ENCODE results near the gene KRTAP10-2.

GRCh38 chr21:44592446-44593311 lies 41.4 kb upstream of the KRTAP10-2 start, which contains the start of gene KRTAP10-6:
- TF ChIP-seq POLR2A (IDR thresholded peaks at IDR 0.05) (no peak), CTCF (IDR thresholded peaks at IDR 0.05) (no peak)
